ENCODE data around the gene ART1.

The ART1 gene

DNA sequence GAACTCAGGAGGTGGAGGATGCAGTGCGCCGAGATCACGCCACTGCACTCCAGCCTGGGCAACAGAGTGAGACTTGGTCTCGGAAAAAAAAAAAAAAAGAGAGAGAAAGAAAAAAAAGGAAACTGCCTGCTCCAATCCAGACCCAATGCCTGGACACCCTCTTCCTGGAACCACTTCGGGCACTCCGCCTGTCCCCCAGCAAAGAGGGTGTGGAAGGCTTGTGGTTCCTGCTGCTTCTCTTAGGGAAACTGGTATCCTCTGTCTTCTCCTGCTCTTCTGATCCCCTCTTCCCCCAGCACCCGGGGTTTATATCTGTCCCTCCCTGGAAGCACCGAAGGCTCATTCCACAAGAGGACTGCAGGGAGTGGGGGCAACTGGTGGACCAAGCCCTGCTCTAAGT, 13.3 kb downstream of the ART1 start:
- Mint-ChIP-seq H3K27me3 (ENCODE audit: low read depth) (no peaks in the 10 kb centered on the region), H3K4me3 (no peak overlapping the region), H3K4me1 (no peaks in the 10 kb centered on the region), H3K27ac (no peak overlapping the region), H3K36me3 (ENCODE audit: low read depth) (peaks cover 5% of the 10 kb centered on the region), H3K9me3 (no peaks in the 10 kb centered on the region)
- TF ChIP-seq, protein P1, sequence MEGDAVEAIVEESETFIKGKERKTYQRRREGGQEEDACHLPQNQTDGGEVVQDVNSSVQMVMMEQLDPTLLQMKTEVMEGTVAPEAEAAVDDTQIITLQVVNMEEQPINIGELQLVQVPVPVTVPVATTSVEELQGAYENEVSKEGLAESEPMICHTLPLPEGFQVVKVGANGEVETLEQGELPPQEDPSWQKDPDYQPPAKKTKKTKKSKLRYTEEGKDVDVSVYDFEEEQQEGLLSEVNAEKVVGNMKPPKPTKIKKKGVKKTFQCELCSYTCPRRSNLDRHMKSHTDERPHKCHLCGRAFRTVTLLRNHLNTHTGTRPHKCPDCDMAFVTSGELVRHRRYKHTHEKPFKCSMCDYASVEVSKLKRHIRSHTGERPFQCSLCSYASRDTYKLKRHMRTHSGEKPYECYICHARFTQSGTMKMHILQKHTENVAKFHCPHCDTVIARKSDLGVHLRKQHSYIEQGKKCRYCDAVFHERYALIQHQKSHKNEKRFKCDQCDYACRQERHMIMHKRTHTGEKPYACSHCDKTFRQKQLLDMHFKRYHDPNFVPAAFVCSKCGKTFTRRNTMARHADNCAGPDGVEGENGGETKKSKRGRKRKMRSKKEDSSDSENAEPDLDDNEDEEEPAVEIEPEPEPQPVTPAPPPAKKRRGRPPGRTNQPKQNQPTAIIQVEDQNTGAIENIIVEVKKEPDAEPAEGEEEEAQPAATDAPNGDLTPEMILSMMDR (IDR thresholded peaks at IDR 0.05; ENCODE audit: unreplicated experiment in 3 of 3), result no peak

- Mint-ChIP-seq H3K27me3 (ENCODE audit: low read depth) (no peaks in the 10 kb centered on the region), H3K27ac (no peak overlapping the region), H3K4me3 (no peak overlapping the region), H3K36me3 (ENCODE audit: low read depth) (peaks cover 14% of the 10 kb centered on the region), H3K9me3 (no peaks in the 10 kb centered on the region), H3K4me1 (no peaks in the 10 kb centered on the region)
- TF ChIP-seq, protein P1 (IDR thresholded peaks at IDR 0.05; ENCODE audit: unreplicated experiment in 3 of 3), result no peak
These were observed 14.9 kb downstream of the ART1 start for GRCh38 chr11:3659595-3660515.

DNA sequence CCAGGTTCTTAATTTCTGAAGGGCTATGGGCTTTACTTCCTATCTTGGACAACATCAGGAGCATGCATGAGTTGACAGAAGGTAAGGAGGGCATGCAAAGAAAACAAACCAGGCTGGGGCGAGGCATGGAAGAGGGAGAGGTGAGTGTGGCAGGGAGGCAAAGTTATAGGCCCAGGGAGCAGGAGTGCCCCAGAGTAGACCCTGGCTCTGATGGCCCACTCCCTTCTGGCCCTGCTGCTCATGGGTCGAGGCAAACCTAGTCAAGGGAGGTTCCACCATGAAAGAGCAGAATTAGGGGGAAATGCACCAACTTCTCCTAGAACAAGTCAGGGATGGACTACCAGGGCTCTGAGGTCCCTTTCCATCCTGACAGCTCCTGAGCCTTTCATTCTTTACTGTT, 16.0 kb downstream of the ART1 start:
- Mint-ChIP-seq H3K27me3 (ENCODE audit: low read depth) (no peaks in the 10 kb centered on the region), H3K36me3 (ENCODE audit: low read depth) (peaks cover 22% of the 10 kb centered on the region)

GRCh38 chr11:3662856-3663255, 17.9 kb downstream of the ART1 start:
- H3K9me3 Mint-ChIP-seq, result no peaks in the 10 kb centered on the region
- no peaks in the 10 kb centered on the region for H3K4me1 Mint-ChIP-seq
- H3K27me3 Mint-ChIP-seq (ENCODE audit: low read depth), result no peaks in the 10 kb centered on the region
- H3K36me3 Mint-ChIP-seq (ENCODE audit: low read depth), result peaks cover 30% of the 10 kb centered on the region
- H3K27ac Mint-ChIP-seq, result no peak overlapping the region
- TF ChIP-seq, protein P1 (IDR thresholded peaks at IDR 0.05; ENCODE audit: unreplicated experiment in 3 of 3), result no peak
- no peak overlapping the region for H3K4me3 Mint-ChIP-seq

More for the DNA sequence above, 16.0 kb downstream of the ART1 start:
- Mint-ChIP-seq H3K27ac (no peak overlapping the region), H3K4me1 (no peaks in the 10 kb centered on the region), H3K4me3 (no peak overlapping the region), H3K9me3 (no peaks in the 10 kb centered on the region)
- TF ChIP-seq, protein P1 (IDR thresholded peaks at IDR 0.05; ENCODE audit: unreplicated experiment in 3 of 3), result no peak

DNA sequence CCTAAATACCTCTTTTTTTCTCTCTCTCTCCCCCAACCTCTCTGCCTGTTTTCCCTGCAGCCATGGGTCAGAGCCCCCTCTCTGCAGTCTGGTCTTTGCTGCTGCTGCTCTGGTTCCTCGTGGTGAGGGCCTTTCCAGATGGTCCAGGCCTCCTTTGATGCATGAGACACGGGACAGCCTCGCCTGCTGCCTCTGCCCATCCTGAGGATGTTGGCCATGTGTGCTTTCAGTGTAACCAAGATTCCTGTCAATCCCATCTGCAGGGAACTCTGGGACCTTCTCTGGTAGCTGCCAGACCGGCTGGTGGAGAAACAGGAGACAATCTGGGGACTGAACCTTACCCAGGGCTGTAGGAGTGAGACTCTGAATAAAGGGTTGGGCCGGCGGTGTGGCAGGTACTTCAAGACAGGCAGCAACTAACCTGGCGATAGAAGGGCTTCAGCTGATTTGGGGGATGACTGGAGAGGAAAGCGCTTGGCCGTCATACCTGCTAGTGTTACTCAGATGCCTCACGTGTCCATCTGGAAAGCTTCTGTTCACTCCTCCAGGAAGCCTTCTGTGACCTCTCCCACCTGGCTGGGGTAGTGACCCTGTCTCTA, 19.2 kb downstream of the ART1 start:
- TF ChIP-seq, protein P1 (IDR thresholded peaks at IDR 0.05; ENCODE audit: unreplicated experiment in 3 of 3), result no peak
- Mint-ChIP-seq H3K9me3 (no peaks in the 10 kb centered on the region), H3K27ac (no peak overlapping the region), H3K36me3 (ENCODE audit: low read depth) (peaks cover 38% of the 10 kb centered on the region), H3K4me1 (no peaks in the 10 kb centered on the region), H3K4me3 (no peak overlapping the region), H3K27me3 (ENCODE audit: low read depth) (no peaks in the 10 kb centered on the region)
